ENCODE data around the gene GRIK2.
"Not testable (repeated sequence)": the region's sequence is repeated elsewhere in the genome, so short reads cannot be mapped to it uniquely, and the experiment has no call there.

The GRIK2 gene

DNA sequence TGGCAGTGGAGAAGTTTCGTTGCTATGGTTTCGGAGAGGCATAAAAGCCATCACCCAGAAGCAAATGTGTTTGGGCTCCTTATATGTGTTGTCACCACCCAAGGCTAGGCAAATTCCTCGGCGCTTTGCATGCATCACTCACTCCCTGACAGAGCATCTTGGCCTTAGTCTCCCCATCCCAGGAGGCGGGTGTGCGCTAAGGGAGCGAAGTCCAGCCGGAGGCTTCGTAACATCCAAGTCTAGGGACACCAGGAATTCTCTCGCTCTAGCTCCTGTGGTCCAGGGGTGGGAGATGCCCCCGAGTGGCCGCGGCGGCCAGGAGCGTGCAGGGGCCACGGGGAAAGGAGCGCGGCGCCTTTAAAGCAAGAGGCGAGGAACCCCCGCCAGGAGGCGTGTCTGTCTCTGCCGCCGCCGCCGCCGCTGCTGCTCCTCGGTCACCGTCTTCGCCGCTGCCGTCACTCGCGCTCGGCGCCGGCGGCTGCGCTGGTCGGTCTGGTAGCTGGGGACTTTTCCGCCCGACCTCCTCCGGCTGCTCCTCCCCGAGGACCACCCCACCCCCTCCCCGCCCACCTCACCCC is at the start of gene GRIK2:
GRIK2 (plus strand) TSS at position 458 of the 578 bp plus-strand sequence.
- peak within 1 kb of the TSS; percentile 62 for H3K4me3 ChIP-seq
- in situ Hi-C loops (cut with MboI; ENCODE audit: low sequenced_read_pairs) = loop anchor here (25.0 kb wide), 1 partner anchor 281 kb away; no protein-coding TSS in a partner anchor
- no peaks in the 10 kb centered on the region for H3K36me3 ChIP-seq (replicated peaks)
- no peaks in the 10 kb centered on the region for H3K27me3 ChIP-seq (ENCODE audit: low read depth)
- H3K4me1 ChIP-seq = peaks cover 11% of the 10 kb centered on the region
- H3K9me3 ChIP-seq = no peaks in the 10 kb centered on the region
- DNase-seq (ENCODE audit: low spot score in 2 of 2) = peak; percentile 73 to 86

- H3K4me1 ChIP-seq = no peaks in the 10 kb centered on the region
- in situ Hi-C loops (cut with MboI; ENCODE audit: low sequenced_read_pairs) = no loop called here
- H3K27me3 ChIP-seq (ENCODE audit: low read depth) = no peaks in the 10 kb centered on the region
- H3K4me3 ChIP-seq = no peak overlapping the region
- no peaks in the 10 kb centered on the region for H3K36me3 ChIP-seq (replicated peaks)
- DNase-seq (ENCODE audit: low spot score in 2 of 2) = no peak
- no peaks in the 10 kb centered on the region for H3K9me3 ChIP-seq
These were observed 48.6 kb upstream of the GRIK2 start for GRCh38 chr6:101344885-101345284.

GRCh38 chr6:101348816-101349215 is 44.7 kb upstream of the GRIK2 start:
- Histone ChIP-seq H3K27me3 (ENCODE audit: low read depth) (no peaks in the 10 kb centered on the region), H3K9me3 (no peaks in the 10 kb centered on the region), H3K4me3 (no peak overlapping the region), H3K36me3 (replicated peaks) (no peaks in the 10 kb centered on the region), H3K4me1 (peaks cover 4% of the 10 kb centered on the region)
- DNase-seq (ENCODE audit: low spot score in 2 of 2) = no peak
- in situ Hi-C loops (cut with MboI; ENCODE audit: low sequenced_read_pairs) = no loop called here

GRCh38 chr6:101350631-101351030 is 42.9 kb upstream of the GRIK2 start:
- H3K4me1 ChIP-seq; in situ Hi-C loops (cut with MboI; ENCODE audit: low sequenced_read_pairs); H3K36me3 ChIP-seq (replicated peaks); H3K4me3 ChIP-seq; H3K9me3 ChIP-seq; DNase-seq (ENCODE audit: low spot score in 2 of 2); H3K27me3 ChIP-seq (ENCODE audit: low read depth): not testable (repeated sequence)

DNA sequence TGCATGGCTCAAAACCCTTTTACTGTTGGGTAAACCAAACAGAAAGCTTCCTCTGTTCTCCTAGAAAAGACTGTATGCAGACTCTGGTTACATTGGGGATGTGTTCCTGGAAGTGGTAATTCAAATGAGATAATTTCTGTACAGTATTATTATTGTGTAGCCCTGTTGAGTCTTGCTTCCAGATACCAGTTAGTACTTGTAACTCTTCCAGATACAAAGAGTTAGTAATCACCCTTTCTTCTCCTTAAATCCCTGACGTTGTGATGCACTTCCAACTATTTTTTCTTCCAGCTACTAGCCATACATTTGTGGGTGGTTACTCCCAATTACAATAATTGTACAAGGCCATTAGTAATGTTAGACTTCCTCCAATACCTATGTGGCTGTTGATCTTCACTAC is 42.3 kb upstream of the GRIK2 start:
- Histone ChIP-seq H3K4me3 (no peak overlapping the region), H3K9me3 (no peaks in the 10 kb centered on the region), H3K27me3 (ENCODE audit: low read depth) (no peaks in the 10 kb centered on the region), H3K36me3 (replicated peaks) (no peaks in the 10 kb centered on the region), H3K4me1 (peaks cover 4% of the 10 kb centered on the region)
- in situ Hi-C loops (cut with MboI; ENCODE audit: low sequenced_read_pairs) = no loop called here
- DNase-seq (ENCODE audit: low spot score in 2 of 2) = no peak

DNA sequence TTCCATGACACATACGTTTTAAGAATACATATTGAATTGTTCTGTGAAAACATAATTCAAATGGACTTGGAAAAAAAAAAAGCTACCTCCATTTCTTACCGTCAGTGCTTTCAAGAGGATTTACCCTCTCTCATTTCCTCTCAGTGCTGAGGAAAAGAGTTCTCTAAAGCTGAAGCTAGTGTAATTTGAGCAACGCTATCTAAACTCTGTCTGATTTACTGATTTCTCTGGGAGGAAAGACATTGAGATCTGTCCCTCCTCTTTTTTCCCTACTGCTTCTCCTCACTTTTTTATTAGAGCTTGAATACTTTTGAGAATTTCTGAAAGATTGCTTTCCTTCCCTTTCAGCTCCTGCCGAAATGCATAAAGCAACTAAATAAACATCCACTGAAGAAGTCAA is 41.2 kb upstream of the GRIK2 start:
- in situ Hi-C loops (cut with MboI; ENCODE audit: low sequenced_read_pairs) = no loop called here
- Histone ChIP-seq H3K36me3 (replicated peaks) (no peaks in the 10 kb centered on the region), H3K9me3 (no peaks in the 10 kb centered on the region), H3K4me3 (no peak overlapping the region), H3K27me3 (ENCODE audit: low read depth) (no peaks in the 10 kb centered on the region), H3K4me1 (peaks cover 4% of the 10 kb centered on the region)
- no peak for DNase-seq (ENCODE audit: low spot score in 2 of 2)

- no peaks in the 10 kb centered on the region; the same call in 1 of the 2 replicates for H3K4me1 ChIP-seq
- H3K4me3 ChIP-seq = no peak overlapping the region
- no peaks in the 10 kb centered on the region for H3K27me3 ChIP-seq (ENCODE audit: low read depth)
- no peak for DNase-seq (ENCODE audit: low spot score in 2 of 2)
- in situ Hi-C loops (cut with MboI; ENCODE audit: low sequenced_read_pairs) = no loop called here
- H3K9me3 ChIP-seq = no peaks in the 10 kb centered on the region
- H3K36me3 ChIP-seq (replicated peaks) = no peaks in the 10 kb centered on the region
These were observed 28.3 kb upstream of the GRIK2 start for GRCh38 chr6:101365181-101365580.

- in situ Hi-C loops (cut with MboI; ENCODE audit: low sequenced_read_pairs) = loop anchor here (25.0 kb wide), 1 partner anchor 268 kb away; no protein-coding TSS in a partner anchor
- Histone ChIP-seq H3K36me3 (replicated peaks) (no peaks in the 10 kb centered on the region), H3K4me1 (no peaks in the 10 kb centered on the region), H3K4me3 (no peak overlapping the region), H3K9me3 (no peaks in the 10 kb centered on the region), H3K27me3 (ENCODE audit: low read depth) (no peaks in the 10 kb centered on the region)
- DNase-seq (ENCODE audit: low spot score in 2 of 2) = no peak
These were observed 13.6 kb upstream of the GRIK2 start for GRCh38 chr6:101379926-101380325.

GRCh38 chr6:101380897-101381630 is 12.4 kb upstream of the GRIK2 start:
- Histone ChIP-seq H3K4me1 (no peaks in the 10 kb centered on the region), H3K4me3 (no peak overlapping the region), H3K36me3 (replicated peaks) (no peaks in the 10 kb centered on the region), H3K27me3 (ENCODE audit: low read depth) (no peaks in the 10 kb centered on the region), H3K9me3 (no peaks in the 10 kb centered on the region)
- no peak for DNase-seq (ENCODE audit: low spot score in 2 of 2)
- in situ Hi-C loops (cut with MboI; ENCODE audit: low sequenced_read_pairs) = loop anchor here (25.0 kb wide), 1 partner anchor 269 kb away; no protein-coding TSS in a partner anchor

DNA sequence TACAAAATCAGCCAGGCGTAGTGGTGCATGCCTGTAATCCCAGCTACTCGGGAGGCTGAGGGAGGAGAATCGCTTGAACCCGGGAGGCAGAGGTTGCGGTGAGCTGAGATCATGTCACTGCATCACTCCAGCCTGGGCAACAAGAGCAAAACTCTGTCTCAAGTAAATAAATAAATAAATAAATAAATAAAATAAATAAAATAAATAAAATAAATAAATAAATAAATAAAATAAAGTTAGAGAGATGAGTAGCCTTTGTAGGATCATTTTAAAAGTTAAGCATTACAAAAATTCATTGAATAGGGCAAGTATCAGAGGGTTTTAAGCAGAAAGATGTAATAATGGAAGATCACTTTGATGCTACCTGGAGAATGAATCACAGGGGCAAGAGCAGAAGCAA is 9.8 kb upstream of the GRIK2 start:
- not testable (repeated sequence) for DNase-seq (ENCODE audit: low spot score in 2 of 2)

GRCh38 chr6:101386982-101387381 is 6.5 kb upstream of the GRIK2 start:
- no peaks in the 10 kb centered on the region for H3K9me3 ChIP-seq
- in situ Hi-C loops (cut with MboI; ENCODE audit: low sequenced_read_pairs) = loop anchor here (25.0 kb wide), 1 partner anchor 275 kb away; no protein-coding TSS in a partner anchor
- H3K4me3 ChIP-seq = no peak overlapping the region
- H3K4me1 ChIP-seq = no peaks in the 10 kb centered on the region
- DNase-seq (ENCODE audit: low spot score in 2 of 2) = no peak
- no peaks in the 10 kb centered on the region for H3K27me3 ChIP-seq (ENCODE audit: low read depth)
- H3K36me3 ChIP-seq (replicated peaks) = no peaks in the 10 kb centered on the region

More for the DNA sequence above, 9.8 kb upstream of the GRIK2 start:
- not testable (repeated sequence) for H3K36me3 ChIP-seq (replicated peaks); H3K27me3 ChIP-seq (ENCODE audit: low read depth); H3K4me1 ChIP-seq; H3K4me3 ChIP-seq; H3K9me3 ChIP-seq
- in situ Hi-C loops (cut with MboI; ENCODE audit: low sequenced_read_pairs) = loop anchor here (25.0 kb wide), 1 partner anchor 271 kb away; no protein-coding TSS in a partner anchor

DNA sequence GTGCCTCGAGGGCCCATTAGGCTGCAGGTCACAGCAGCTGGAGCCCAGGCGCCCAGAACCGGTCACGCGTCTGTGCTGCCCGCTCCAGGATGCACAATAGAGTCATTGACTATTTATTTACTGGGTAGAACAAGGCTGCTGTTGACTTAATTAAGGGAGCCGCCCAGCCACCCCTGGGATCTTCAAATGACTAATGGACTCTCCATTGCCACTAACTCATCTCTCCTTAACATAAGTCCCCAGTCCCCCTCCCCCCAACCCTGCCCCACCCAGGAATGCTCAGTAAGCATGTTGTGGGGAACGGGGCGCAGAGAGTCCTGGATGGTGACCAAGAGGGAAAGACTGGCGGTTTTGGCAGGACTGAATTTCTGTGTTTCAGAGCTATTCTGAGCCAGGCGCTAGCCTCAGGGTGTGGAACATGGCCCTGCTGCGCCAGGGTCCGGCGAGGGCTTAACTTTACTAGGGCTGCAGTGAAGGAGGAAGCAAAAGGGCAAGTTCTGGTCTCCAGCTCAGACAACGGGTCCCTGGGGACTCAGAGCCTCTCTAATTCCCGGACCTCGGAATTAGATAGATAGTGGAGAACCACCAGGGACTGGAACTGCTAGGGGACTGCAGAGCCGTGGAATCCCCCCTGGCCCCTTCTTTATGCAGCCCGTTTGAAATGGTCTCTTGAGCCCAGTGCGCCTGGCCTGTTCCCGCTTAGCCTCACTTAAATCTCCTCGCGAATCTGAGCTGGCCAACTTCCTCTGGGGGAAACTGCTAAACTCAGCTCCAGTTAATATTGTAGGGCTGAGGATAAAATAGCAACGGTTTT is 1.5 kb upstream of the GRIK2 start:
- Histone ChIP-seq H3K4me1 (peaks cover 9% of the 10 kb centered on the region), H3K4me3 (no peak overlapping the region), H3K27me3 (ENCODE audit: low read depth) (no peaks in the 10 kb centered on the region), H3K36me3 (replicated peaks) (no peaks in the 10 kb centered on the region), H3K9me3 (no peaks in the 10 kb centered on the region)
- DNase-seq (ENCODE audit: low spot score in 2 of 2) = no peak
- in situ Hi-C loops (cut with MboI; ENCODE audit: low sequenced_read_pairs) = loop anchor here (25.0 kb wide), 1 partner anchor 280 kb away; no protein-coding TSS in a partner anchor

GRCh38 chr6:101392586-101393230 is 800 bp upstream of the GRIK2 start:
- Histone ChIP-seq H3K27me3 (ENCODE audit: low read depth) (no peaks in the 10 kb centered on the region), H3K4me1 (peaks cover 11% of the 10 kb centered on the region), H3K36me3 (replicated peaks) (no peaks in the 10 kb centered on the region), H3K9me3 (no peaks in the 10 kb centered on the region), H3K4me3 (peak overlapping the region; percentile 62; the same call in 1 of the 2 replicates)
- in situ Hi-C loops (cut with MboI; ENCODE audit: low sequenced_read_pairs) = loop anchor here (25.0 kb wide), 1 partner anchor 280 kb away; no protein-coding TSS in a partner anchor
- no peak for DNase-seq (ENCODE audit: low spot score in 2 of 2)
